ENCODE results near the gene MOCS1.

Gene MOCS1

DNA sequence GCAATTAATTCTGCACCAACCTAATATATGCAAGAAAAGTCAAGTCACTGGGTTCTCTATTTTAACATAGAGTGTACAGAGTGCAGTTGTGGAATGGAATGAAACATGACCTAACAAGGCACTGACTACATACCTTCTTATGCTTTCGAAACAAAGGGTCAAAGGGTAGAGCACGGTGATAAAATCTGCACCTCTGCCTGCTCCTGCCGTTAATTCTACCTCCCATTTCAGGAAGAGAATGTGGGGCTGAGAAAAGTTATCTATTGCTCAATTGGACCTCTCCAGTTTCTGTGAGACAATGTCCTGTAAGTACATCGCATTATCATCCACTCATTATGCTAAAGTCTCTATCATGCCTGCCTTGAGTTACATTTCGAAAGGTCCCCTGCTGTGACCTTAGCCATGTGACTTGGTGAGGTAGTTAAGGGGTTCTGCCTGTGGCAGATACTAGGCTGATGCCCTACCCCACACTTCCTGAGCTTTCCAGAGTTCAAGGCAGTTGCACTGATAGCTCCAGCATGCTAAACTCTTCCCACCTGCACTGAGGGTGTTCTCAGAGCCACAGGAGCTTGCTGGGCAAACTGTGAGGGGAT, 14.0 kb upstream of the MOCS1 start:
- no peak for DNase-seq (ENCODE audit: low read depth)

DNA sequence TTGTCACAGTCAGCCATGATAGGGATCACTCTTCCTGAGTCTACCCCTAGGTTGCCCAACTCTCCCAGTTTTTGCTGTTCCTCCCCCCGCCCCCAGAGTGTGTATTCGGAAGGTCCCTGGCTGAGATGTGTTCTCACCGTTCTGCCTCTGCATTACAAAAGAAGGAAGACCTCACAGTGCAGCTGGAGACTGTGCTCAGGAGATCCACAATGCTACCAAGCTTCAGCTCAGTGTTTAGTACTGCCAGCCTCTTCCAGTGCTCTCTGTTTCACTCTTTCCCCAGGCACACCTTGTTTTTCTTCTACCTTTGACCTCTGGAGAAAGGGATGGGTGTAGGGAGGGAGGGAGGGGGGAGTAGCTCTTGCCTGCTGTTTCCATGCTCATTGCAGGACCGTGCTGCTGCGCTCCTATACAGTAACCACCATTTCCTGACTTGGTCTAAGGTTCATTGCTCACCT, 13.4 kb upstream of the MOCS1 start:
- no peak for DNase-seq (ENCODE audit: low read depth)

DNA sequence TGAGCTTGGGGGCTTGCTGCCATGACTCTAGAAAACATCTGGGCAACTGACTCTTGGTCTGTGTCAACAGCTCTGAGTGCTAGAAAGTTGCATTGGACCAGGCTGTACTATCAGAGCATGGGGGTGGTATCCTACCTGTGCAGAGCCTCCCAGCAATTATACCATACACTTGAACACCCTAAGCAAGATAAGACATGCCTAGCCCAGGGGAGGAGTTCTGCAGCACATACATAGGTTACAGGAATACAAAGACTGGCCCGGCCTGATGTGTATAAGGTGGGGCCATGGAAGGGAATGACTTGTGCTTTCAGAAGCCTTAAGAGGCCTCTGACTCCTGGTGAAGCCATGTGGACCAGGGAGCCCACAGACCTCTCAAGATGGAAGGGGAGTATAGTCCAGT, 11.4 kb upstream of the MOCS1 start:
- no peak for DNase-seq (ENCODE audit: low read depth)

DNA sequence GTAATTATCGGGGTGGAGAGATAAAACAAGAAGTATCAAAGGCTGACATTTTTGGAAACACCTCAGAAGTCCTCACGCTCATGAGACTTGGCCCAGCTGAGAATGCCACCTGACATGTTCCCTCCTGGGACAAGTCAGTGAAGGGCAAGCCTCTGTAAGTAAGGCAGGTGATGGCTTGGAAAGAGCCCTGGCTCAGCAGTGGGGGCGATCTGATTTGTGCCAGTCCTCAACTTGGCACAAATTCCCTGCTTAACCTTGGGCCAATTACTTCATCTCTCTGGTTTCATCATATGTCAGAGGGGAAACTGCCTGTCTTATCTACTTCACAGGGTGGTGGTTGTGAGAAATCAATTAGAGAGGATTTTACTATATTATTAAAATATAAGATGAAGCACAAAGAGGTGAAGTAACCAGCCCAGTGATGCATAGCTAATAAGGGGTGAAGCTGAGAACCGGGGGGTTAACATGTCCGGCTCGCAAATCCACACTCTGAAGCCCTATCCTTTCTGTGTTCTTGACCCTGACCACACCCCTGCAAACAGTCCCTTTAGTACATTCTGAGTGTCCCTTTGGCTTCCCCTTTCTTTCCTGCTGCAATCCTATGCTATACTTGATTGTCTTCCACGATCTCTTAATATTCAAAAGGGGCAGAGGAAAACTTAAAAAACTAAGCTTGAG, 8.8 kb upstream of the MOCS1 start:
- DNase-seq (ENCODE audit: low read depth), result no peak

DNA sequence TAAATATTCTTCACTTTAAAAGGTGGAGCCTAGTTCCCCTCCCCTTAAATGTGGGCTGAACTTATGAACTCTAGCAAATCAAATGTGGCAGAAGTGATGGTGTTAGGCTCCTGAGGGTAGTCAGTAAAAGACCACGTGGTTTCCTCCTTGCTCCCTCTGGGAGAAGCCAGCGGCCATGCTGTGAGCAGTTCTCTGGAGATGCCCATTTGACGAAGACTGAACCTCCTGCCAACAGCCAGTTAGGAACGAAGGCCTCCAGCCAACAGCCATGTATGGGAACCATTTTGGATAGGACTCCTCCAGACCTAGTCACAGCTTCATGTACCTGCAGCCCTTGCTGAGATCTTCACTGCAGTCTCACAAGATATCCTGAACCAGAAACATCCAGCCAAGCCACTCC, 7.6 kb upstream of the MOCS1 start:
- DNase-seq (ENCODE audit: low read depth), result no peak

DNA sequence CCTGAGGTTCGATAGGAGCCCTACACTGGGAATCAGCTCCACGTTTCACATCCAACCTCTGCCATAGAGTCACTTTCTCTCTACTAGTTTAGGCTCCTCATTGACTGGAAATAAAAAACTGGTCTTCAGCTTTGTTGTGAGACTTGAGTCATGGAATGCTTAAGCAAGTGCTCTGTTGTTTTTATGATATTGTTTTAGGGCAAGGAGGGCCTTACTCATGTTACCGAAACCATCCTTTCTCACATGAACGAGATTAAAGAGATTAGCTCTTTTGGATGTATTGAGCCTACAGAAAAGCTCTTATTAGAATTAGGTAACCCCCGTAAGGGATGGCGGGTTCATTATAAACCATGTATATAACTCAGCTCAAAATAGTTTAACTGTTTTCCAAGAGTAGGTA, 6.9 kb upstream of the MOCS1 start:
- DNase-seq (ENCODE audit: low read depth), result peak; percentile 46

DNA sequence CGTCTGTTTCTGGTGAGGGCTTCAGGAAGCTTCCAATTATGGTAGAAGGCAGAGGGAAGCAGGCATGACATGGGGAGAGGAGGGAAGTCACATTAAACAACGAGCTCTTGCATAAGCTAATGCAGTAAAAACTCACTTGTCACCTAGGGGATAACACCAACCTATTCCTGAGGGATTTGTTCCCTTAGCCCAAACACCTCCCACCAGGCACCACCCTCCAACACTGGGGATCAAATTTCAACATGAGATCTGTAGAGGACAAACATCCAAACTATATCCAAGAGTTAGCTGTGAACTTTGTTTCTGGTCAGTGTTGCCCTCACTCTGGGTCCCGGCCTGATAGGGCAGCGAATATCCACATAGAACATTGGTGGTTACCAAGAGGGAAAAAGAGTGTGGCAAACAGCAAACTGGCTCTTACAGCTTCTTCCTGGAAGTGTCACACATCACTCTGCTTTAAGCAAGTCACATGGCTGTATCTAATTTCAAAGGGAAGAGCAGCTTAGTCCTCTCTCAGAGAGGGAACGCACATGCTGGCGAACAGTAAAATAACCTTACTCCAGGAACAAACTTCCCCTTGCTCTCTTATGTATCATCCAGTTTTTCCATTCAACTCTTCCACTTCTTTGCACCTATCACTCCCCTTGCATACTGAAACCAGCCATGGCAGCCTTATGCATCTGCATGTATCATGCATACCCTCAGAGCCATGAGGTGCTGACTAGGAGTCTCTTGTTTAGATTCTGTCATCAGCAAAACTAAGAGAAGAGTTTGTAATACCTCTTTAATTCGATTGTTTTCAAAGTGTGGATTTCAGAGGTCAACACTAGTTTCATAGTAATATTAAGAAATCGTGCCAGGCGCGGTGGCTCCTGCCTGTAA, 4.8 kb upstream of the MOCS1 start:
- no peak for DNase-seq (ENCODE audit: low read depth)

DNA sequence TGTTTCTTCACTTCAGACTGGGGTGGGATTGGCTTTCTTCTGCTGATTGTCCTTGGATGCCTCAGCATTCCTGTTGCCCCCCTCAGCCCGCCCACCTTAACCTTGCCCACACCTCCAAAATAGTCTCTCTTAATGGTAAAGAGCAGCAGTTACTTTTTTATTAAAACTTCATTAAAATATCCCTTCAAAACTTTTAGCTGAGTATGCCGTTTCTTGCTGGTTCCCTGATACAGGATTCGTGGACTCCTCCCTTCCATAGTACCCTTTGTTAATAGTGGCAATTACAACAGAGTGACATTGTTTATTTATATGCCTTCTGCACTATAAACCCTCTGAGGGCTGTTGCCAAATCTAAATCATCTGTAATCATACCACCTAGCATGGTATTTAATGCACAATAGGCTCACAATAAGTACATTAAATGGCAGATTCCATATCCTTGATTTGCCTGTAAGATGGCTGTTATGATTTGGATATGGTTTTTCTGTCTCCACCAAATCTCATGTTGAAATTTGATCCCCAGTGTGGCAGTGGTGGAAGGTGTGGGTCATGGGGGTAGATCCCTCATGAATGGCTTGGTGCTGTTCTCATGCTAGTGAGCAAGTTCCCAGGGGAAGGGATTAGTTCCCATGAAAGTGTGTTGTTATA, 3.5 kb upstream of the MOCS1 start:
- DNase-seq (ENCODE audit: low read depth), result no peak

DNA sequence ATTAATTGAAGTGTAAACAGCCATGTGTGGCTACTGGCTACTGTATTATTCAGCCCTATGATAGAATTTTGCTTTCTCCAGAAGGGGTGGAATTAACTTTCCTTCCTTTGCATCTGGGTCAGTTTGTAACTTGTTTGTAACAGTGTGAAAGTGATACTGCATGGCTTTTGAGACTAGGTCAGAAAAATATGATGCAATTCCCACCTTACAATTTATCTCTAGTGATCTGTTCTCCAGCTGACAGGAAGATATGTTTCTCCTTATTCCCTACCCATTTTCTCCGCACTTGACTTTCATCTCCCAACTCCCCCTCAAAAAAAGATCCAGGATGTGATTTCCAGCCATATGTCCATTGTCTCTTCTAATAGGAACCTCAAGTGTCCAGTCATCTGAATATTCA, 2.6 kb upstream of the MOCS1 start:
- DNase-seq (ENCODE audit: low read depth), result no peak

DNA sequence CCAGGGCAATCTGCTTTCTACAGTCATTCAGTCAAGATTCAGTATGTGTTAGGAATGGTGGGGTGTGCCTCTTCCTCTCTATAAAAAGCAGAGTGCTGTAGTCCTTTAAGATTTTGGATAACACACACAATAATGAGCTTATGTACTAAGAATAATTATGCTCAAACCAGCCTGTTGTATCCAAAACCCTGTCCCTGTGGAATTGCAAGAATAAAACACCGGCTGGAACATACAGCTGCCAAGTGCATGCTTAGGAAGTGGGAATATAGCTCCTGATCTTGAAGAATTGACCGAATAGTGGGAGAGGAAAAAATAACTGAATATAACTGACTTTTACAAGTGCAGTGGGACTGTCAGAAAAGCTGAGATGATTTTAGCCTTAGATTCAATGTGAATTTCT, 979 bp upstream of the MOCS1 start:
- no peak for DNase-seq (ENCODE audit: low read depth)

DNA sequence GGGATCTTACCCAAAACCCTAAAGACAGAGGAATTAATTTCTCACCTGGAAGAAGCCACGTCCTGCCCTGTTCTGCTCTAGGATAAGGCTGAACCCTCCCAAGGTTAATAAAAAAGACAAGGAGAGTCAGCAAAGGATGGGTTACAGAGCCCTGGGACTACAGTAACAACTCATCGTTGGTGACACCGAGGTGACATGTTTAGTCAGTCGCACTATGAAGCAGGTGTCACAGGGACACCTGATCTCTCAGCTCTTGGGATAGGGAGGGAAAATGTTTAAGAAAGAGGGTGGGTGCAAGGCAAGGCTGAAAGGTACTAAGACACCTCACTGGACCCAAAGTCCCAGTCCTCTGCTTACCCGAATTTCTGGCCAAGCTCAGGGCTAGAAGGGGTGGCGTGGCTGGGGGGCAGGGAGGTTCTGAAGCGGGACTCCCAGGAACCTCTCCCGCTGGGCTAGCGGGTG, 562 bp downstream of the MOCS1 start:
- DNase-seq (ENCODE audit: low read depth), result no peak

DNA sequence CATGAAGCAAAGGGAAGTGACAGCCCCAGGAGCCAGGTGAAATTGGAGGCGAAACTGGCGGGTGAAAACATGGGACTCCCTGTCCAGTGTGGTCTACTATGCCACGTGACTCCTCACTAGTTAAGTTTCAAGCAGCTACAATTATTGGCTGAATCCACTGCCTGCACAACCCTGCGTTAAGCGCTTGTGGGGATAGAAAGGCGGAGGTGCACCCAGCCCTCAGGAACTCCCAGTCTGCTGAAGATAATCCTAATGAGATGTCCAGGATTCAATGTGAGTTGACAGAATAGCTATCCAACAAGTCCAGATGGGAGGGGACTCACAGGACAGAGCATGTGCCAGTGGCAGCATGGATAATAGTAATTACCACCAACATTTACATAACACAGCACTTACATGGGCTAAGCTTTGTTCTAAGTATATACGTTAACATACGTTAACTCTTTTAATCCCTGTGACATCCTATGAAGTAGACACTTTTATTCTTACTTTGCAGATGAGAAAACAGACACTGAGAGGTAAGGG, 1.8 kb downstream of the MOCS1 start:
- DNase-seq (ENCODE audit: low read depth), result no peak

DNA sequence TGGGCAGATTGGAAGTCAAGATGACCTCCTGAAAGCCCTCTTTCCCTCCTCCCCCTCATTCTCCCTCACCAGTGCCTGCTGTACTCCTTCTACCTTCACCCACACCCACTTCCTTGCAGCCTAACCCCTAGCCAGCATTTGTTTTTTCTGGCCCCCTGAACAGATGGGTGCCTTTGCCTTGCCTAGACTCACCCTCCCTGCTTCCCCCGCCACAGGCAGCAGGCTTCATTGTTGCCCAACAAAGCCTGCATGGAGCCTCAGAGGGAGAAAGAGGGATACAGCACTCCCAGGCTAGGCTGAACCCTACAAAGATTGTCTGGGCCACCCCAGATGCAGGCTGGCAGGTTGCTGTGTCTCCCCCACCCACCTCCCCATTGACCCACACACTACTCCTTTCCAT, 2.7 kb downstream of the MOCS1 start:
- DNase-seq (ENCODE audit: low read depth), result no peak

DNA sequence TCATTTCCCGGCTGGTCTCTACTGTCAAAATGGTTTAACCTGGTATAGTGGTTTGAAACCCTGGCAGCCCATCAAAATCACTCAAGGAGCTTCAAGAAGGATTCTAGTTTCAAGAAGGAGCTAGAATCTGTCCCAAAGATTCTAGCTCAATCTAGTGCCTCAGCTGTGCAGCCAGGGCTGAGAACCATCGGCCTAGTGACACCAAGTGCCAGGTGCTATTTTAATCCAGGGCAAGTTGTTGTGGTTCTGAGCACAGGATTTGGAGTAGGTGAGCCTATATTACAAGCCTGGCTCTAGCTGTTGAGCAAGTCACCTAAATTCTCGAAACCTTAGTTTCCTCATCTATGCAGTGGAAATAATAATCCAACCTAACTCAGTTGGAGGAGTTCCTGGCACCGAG, 3.7 kb downstream of the MOCS1 start:
- no peak for DNase-seq (ENCODE audit: low read depth)

DNA sequence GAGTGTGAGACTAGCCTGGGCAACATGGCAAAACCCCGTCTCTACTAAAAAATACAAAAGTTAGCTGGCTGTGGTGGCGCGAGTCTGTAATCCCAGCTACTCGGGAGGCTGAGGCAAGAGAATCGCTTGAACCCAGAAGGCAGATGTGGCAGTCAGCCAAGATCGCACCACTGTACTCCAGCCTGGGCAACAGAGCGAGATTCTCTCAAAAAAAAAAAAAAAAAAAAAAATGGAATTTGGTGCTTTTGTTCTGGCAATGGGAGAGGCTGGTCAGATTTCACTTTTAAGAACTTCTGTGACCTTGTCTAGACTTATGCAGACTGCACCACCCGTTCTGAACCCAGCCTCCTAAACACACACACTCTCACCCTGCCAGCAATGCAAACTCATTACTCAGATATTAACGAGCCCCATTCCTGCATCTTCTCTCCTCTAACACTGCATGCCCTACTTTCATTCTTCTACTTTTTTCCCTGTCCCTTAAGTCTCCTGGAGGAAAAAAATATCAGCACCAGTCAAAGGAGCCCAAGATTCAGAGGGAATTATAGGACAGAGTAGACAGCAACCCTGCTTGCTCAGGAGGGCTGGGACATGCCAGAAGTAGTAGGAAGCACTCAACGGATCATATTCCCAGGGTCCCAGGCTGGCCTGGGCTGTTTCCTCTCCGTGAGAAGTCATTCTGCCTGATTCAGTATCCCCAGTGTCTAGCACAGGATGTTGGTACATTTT, 4.4 kb downstream of the MOCS1 start:
- peak; percentile 83 for DNase-seq (ENCODE audit: low read depth)

DNA sequence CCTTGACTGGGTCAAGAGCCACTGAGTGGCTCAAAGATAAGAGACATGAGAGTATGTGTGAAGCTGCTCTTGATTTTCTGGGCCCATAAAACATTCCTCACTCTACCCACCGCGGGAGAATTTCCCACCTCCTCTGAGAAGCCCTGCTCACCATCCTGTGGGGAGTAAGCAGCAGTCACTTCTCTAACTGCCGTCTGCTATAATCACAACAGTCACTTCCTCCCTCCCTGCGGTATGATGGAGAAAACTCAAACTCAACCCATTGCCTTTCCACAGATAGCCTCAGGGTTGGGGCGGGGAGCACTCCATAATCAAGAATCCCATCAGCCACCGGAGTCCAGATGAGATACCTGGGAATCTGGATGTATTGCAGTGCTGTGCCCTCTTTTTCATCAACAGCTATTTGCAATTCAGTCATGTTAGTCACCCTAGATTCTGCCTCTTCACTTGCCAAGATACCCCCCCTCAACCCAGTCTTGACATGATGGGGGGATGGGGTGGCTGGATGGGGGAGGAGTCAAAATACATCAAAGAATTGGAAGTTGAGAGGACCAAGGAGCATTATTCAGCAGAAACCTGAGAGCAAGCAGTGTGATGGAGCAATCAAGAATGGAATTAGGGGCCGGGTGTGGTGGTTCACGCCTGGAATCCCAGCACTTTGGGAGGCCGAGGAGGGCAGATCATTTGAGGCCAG, 5.1 kb downstream of the MOCS1 start:
- DNase-seq (ENCODE audit: low read depth), result peak; percentile 67

DNA sequence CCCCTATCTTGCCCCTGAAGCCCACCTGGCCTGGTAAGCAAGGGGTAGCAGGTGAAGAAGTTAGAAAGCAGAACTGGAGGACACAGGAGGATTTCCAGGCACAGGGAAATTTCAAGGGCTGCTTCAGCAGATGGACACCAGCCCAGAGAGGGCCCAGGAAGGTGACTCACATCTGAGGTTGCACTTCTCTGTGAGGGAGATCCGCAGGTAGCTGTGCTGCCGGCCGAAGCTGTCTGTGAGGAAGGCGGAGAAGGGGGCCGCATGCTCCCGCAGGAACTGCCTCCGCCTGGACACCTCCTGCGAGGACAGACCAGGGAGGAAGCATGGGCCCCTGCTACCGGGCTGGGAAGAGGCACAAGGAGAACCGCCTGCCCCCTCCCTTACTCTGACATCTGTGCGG, 7.1 kb downstream of the MOCS1 start:
- DNase-seq (ENCODE audit: low read depth), result peak; percentile 40

DNA sequence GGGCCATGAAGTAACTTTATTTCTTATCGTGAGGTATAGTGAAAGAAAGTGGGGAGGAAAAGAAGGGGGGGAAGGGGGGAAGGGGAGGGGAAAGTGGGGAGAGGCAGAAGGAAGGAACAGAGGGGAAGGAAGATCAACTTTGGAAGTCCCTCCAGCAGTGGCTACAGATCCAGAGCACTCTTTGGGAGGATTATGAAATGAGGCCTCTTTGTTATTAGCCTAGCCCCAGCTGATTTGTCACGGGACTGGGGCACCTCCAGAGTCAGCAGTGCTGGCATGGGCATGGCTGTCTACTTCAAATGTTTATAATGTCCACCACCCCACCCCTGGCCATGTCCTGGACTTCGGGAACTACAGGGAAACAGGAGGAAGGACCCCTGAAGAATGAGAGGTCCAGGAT, 7.6 kb downstream of the MOCS1 start:
- DNase-seq (ENCODE audit: low read depth), result peak; percentile 20

DNA sequence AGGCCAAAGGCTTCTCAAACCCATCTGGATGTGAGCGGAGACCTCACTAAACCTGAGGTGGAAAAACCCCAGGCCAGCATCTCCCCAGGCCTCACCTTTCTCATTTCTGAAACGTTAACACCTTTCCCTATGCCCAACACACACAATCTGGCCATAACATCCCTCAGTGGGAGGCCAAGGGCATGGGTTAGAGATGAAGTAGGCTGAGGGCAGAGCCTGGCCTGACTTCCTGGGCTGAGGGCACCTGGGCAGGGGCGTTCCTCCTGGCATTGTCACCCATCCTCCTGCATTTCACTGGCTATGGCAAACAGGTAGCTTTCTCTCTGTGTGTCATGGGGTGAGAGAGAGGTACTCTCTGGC, 8.4 kb downstream of the MOCS1 start:
- DNase-seq (ENCODE audit: low read depth), result no peak

DNA sequence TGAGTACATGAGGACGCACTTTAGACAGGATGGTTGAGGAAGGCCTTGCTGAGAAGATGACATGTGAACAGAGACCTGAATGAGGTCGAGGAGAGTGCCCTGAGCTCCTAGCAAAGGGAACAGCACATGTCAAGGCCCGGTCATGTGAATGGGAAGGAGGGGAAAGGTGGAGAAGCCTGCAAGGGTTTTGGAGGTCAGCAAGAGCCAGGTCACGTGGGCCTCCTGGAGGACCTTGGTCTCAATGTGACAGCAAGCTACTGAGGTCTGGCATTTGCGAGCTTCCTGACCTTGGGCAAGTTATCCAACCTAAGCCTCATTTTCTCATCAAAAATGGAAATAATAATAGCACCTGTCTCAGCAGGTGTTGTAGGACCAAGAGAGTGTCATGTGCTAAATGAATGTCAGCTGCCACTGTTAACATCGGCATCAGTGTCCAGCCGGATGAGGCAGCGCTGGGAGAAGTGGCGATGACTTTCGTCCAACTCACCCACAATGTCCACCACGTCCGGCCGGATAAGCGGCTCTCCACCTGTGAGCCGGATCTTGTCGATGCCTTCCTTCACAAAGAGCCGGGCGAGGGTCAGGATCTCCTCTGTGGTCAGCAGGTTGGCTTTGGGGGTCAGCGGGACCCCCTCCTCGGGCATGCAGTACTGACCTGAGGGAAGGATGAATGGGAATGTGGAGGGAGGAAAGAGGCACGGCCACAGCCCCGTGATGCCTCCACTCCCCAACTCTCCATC, 8.9 kb downstream of the MOCS1 start:
- DNase-seq (ENCODE audit: low read depth), result no peak

Measured in EH (cell line).